Lung (tissue), 12 donors: Measurements from ENCODE around the gene MYH16. TPM values are rescaled to one million over a fixed set of nuclear protein-coding genes. Genes with fewer than 3 reads are reported as not detected.
"Not testable (repeated sequence)": the region's sequence is repeated elsewhere in the genome, so short reads cannot be mapped to it uniquely, and the experiment has no call there.

Experiments
- ATAC-seq: fragments of 200-7000 bp; cut with Tn5 transposase; one replicate; pipeline ENCODE4 v1.9.1; 2020; ENCODE audit warnings: moderate number of reproducible peaks; ENCODE audit not compliant: insufficient read depth, low FRiP score
- DNase-seq, 3 donors: peaks; one replicate each; pipeline ENCODE4 v3.0.0-alpha.2; 2013 to 2017
- H3K27ac ChIP-seq, 2 donors: one replicate each; pipeline ENCODE4 v1.5.1; 2013; ENCODE audit warnings: mild to moderate bottlenecking in 2 of 2, moderate library complexity in 2 of 2, control low read depth in 1 of 2, inconsistent platforms in 1 of 2, low read depth in 1 of 2, low read length in 1 of 2
- H3K27me3 ChIP-seq, 3 donors: one replicate each; pipeline ENCODE4 v1.5.1; 2013; ENCODE audit warnings: low read length in 2 of 3; ENCODE audit not compliant: control insufficient read depth in 3 of 3, insufficient read depth in 3 of 3
- H3K36me3 ChIP-seq, 4 donors: one replicate each; pipeline ENCODE4 v1.5.1; 2013; ENCODE audit warnings: low read length in 4 of 4, mild to moderate bottlenecking in 1 of 4, moderate library complexity in 1 of 4; ENCODE audit not compliant: control insufficient read depth in 4 of 4, insufficient read depth in 4 of 4
- H3K4me1 ChIP-seq, 5 donors: one replicate each; pipeline ENCODE4 v1.5.1; 2013; ENCODE audit warnings: low read length in 5 of 5, mild to moderate bottlenecking in 2 of 5, moderate library complexity in 1 of 5; ENCODE audit not compliant: control insufficient read depth in 5 of 5, insufficient read depth in 5 of 5
- H3K4me3 ChIP-seq: one replicate; pipeline ENCODE4 v1.5.1; 2013; ENCODE audit warnings: mild to moderate bottlenecking, control low read depth, moderate library complexity
- H3K9ac ChIP-seq, 2 donors: one replicate each; pipeline ENCODE4 v1.5.1; 2013; ENCODE audit warnings: low read length in 2 of 2, control low read depth in 1 of 2; ENCODE audit not compliant: insufficient read depth in 1 of 2
- H3K9me3 ChIP-seq, 4 donors: one replicate each; pipeline ENCODE4 v1.5.1; 2013; ENCODE audit warnings: low read length in 3 of 4, mild to moderate bottlenecking in 1 of 4, moderate library complexity in 1 of 4; ENCODE audit not compliant: control insufficient read depth in 4 of 4, insufficient read depth in 3 of 4
- CTCF ChIP-seq: IDR thresholded peaks from 2 replicates; pipeline ENCODE4 v1.5.1; 2012; ENCODE audit warnings: mild to moderate bottlenecking; ENCODE audit errors: control extremely low read depth, extremely low read depth
- WGBS, 2 donors: extraction: QIAGEN DNeasy Blood & Tissue Kit; methylation state at CpG; one replicate each; pipeline ENCODE4 v1.1.7; 2013; 5-methylcytosine and 5-hydroxymethylcytosine counted together
- polyA plus RNA-seq, 2 donors: library from polyadenylated mRNA; stranded (reverse); fragments of 200-250 nt; gene quantifications; one replicate each; pipeline ENCODE4 v1.2.1, GENCODE V29; 2013
- total RNA-seq, 2 donors: library from RNA; depleted of rRNA in 1 of 2; stranded (reverse); fragments of >200 nt in 1 of 2; gene quantifications; one replicate each; pipeline ENCODE4 v1.2.1, GENCODE V29; 2014 to 2021
- donor health status: control.
- donor health status: control.
- donor health status: Bipolar disorder and iron deficiency.
- donor health status: healthy.
- donor health status: DM: yes; HTN: yes; CAD: no.

The MYH16 gene
- total and polyA plus RNA-seq, 4 donors, result 0.04 to 0.07 TPM; not detected in 2

GRCh38 chr7:99267841-99268576 is 4.6 kb upstream of the MYH16 start:
- no peaks in the 10 kb centered on the region for H3K4me1 ChIP-seq
- no peaks in the 10 kb centered on the region for H3K27me3 ChIP-seq
- DNase-seq (no peak), ATAC-seq (no peak)
- no peak for TF ChIP-seq CTCF
- no peak overlapping the region for H3K27ac ChIP-seq
- WGBS, 2 donors, result 70 to 83% methylated on average over 17 of the region's 17 CpGs
- no peak overlapping the region for H3K4me3 ChIP-seq
- no peaks in the 10 kb centered on the region for H3K9me3 ChIP-seq
- H3K36me3 ChIP-seq, result no peaks in the 10 kb centered on the region
- no peak overlapping the region for H3K9ac ChIP-seq

- no peak for DNase-seq
- no peak for ATAC-seq
- Histone ChIP-seq H3K4me1 (no peaks in the 10 kb centered on the region), H3K9ac (no peak overlapping the region), H3K27me3 (no peaks in the 10 kb centered on the region), H3K9me3 (no peaks in the 10 kb centered on the region), H3K4me3 (no peak overlapping the region), H3K36me3 (no peaks in the 10 kb centered on the region), H3K27ac (no peak overlapping the region)
- TF ChIP-seq CTCF, result no peak
- WGBS, 2 donors, result 57 to 77% methylated on average over 4 of the region's 4 CpGs
Observed at GRCh38 chr7:99268577-99268908, 4.1 kb upstream of the MYH16 start.

- WGBS, 2 donors, result 67 to 73% methylated on average over 16 of the region's 16 CpGs
- no peak for DNase-seq
- ATAC-seq, result no peak
Observed at GRCh38 chr7:99270702-99271101, 1.9 kb upstream of the MYH16 start.

GRCh38 chr7:99273561-99273960 is 922 bp downstream of the MYH16 start:
- H3K36me3 ChIP-seq, H3K27ac ChIP-seq, ATAC-seq, DNase-seq, H3K4me1 ChIP-seq, H3K9me3 ChIP-seq, H3K27me3 ChIP-seq, H3K4me3 ChIP-seq, H3K9ac ChIP-seq: not testable (repeated sequence)
- 100% methylated on average over 1 of the region's 1 CpG for WGBS, 2 donors

More at GRCh38 chr7:99270702-99271101, 1.9 kb upstream of the MYH16 start:
- H3K9ac ChIP-seq, result no peak overlapping the region
- H3K4me1 ChIP-seq, result no peaks in the 10 kb centered on the region
- H3K27me3 ChIP-seq, result no peaks in the 10 kb centered on the region
- no peaks in the 10 kb centered on the region for H3K36me3 ChIP-seq
- H3K27ac ChIP-seq, result no peak overlapping the region
- TF ChIP-seq CTCF, result no peak
- H3K9me3 ChIP-seq, result no peaks in the 10 kb centered on the region
- no peak overlapping the region for H3K4me3 ChIP-seq

- H3K27me3 ChIP-seq, H3K9me3 ChIP-seq, H3K4me3 ChIP-seq, H3K4me1 ChIP-seq, H3K36me3 ChIP-seq, H3K27ac ChIP-seq, ATAC-seq, H3K9ac ChIP-seq, DNase-seq: not testable (repeated sequence)
- 97 to 98% methylated on average over 7 of the region's 7 CpGs for WGBS, 2 donors
Observed at GRCh38 chr7:99274908-99275307, 2.3 kb downstream of the MYH16 start.
